NCI-H345 treated with DMSO at 0.1 percent for 48 hours (cell line): ENCODE results near the gene PRKAR1B.
"Not testable (repeated sequence)": the region's sequence is repeated elsewhere in the genome, so short reads cannot be mapped to it uniquely, and the experiment has no call there.

Experiments
- DNase-seq: peaks from one replicate; lab custom pipeline; 2025; ENCODE audit not compliant: unreplicated experiment; lab: John Stamatoyannopoulos, UW

PRKAR1B gene

GRCh38 chr7:672891-673290 lies 54.2 kb downstream of the PRKAR1B start:
- DNase-seq: no peak

DNA sequence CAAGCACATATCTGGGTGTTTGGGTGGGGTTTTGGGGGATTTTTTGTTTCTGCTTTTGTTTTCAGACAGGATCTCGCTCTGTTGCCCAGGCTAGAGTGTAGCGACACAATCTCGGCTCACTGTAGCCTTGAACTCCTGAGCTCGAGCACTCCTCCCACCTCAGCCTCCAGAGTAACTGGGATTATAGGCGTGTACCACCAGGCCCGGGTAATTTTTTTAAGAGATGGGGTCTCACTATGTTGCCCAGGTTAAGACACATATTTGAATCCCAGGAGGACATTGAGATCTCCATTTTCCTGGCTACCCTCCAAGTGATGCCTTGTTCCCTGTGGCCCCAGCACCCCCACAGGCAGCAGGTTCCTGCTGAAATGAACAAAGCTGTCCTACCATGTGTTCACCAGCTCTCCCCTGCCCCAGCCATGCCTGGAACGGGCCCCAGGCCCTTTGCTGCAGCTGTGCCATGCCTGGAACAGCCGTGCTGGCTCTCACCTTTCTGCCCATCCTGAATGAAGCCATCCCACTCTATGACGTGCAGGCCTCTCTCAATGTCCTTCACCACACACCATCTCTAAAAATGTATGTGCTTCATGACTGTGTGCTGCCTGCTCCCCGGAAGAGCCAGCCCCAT lies 55.6 kb downstream of the PRKAR1B start:
- no peak for DNase-seq

DNA sequence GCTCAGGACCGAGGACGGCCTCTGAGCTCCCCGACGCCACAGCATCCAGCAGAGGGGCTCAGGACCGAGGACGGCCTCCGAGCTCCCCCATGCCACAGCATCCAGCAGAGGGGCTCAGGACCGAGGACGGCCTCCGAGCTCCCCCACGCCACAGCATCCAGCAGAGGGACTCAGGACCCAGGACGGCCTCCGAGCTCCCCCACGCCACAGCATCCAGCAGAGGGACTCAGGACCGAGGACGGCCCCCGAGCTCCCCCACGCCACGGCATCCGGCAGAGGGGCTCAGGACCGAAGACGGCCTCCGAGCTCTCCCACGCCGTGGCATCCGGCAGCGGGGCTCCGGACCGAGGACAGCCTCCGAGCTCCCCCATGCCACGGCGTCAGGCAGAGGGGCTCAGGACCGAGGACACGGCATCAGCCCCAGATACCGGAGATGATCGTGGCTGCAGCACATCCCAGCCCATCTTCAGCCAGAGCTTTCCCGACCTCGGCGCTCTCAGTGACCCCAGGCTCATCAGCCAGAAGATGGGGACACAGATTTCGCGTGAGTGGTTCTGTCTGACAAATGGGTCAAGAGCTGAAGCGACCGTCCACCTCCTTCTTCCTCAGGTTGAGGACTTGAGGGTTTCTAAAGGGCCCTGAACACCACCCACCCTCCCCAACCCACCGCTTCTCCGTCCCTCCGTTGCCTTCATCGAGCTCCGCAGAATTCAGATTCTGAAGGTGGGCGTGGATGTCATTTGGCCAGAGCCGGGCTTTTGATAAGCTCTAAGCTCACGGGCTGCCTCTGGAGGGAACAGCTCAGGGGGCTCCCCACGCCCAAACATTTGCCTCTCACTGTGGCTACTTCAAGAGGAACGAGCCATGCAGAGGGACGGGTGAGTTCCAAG lies 56.3 kb downstream of the PRKAR1B start:
- no peak for DNase-seq

DNA sequence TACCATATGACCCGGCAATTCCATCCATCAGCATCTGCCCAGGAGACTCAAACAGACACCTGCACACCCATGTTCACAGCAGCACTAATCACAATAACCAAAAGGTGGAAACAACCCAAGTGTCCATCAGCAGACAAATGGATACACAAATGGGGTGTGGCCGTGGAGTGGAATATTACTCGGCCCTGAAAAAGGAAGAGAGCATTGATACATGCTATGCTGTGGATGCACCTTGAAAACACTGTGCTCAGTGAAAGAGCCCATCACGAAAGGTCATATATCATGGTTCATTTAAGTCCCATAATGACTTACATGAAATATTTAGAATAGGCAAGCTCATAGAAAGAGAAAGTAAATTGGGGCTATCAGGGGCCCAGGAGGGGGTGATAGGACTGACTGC lies 58.1 kb downstream of the PRKAR1B start:
- no peak for DNase-seq

- DNase-seq: no peak
These were observed 58.7 kb downstream of the PRKAR1B start for GRCh38 chr7:668139-668931.

- DNase-seq: no peak
These were observed 60.4 kb downstream of the PRKAR1B start for GRCh38 chr7:666454-667292.

- no peak for DNase-seq
These were observed 61.2 kb downstream of the PRKAR1B start for GRCh38 chr7:665736-666453.

- no peak for DNase-seq
These were observed 61.9 kb downstream of the PRKAR1B start for GRCh38 chr7:664997-665735.

- DNase-seq: no peak
These were observed 62.7 kb downstream of the PRKAR1B start for GRCh38 chr7:664402-664775.

DNA sequence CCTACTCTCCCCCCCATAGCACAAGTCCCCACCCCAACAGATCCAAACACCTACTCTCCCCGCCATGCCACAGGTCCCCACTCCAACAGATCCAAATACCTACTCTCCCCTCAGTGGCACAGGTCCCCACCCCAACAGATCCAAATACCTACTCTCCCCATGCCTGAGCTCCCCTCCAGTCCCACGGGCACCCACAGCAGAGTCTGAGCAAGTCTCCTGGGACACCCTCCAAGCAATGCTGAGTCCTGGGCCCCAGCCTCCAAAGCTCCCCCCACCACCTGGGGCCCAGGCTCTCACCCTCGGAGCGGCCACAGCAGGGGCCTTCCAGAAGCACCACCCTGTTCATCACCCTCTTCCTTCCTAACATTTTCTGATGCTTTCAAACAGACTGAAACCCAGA lies 64.5 kb downstream of the PRKAR1B start:
- no peak for DNase-seq

- no peak for DNase-seq
These were observed 67.1 kb downstream of the PRKAR1B start for GRCh38 chr7:659996-660395.

- no peak for DNase-seq
These were observed 67.7 kb downstream of the PRKAR1B start for GRCh38 chr7:659306-659847.

DNA sequence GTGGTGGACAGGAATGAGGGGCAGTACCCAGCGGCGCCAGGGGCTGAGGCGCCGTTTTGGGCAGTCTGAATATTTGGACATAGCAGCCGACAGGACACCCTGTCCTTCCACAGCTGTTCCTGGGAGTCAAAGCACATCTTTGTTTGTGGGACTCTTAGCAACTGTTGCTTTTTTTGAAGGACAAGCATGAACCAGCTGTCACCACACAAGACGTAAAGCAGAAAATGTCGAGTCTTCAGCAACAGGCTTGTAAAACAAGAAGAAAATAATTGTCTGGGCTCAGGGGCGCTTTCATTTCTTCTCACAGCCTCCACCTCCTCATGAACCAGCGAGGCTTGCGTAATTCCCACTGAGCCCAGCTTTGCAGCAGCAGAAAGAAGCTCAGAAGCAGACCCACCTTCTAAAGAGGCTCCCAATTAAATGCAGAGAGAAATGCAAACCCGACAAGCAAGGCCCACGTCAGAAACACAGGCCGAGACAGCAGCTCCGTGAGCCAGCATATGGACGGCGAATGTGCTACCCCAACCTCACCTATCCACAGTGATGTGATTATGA lies 69.4 kb downstream of the PRKAR1B start:
- DNase-seq: no peak

- DNase-seq: not testable (repeated sequence)
These were observed 70.1 kb downstream of the PRKAR1B start for GRCh38 chr7:657010-657409.

DNA sequence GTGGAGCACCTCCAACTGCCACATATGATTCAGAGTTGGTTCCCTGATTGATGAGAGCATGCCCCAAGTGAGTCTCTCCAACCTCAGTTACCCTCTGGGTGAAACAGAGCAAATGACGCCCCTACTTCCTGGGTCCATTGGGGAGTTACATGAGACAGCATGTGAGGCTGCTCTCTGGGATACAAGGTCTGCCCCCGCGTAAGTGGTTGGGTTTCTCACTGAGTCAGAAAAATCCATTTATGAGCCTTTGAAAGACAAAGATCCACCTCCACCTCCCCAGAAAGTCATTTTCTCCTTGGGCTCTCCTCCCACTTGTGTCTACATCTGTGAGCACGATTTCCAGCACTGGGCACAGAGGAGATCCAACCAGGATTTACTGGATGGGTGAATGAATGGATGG lies 71.3 kb downstream of the PRKAR1B start:
- DNase-seq: no peak

DNA sequence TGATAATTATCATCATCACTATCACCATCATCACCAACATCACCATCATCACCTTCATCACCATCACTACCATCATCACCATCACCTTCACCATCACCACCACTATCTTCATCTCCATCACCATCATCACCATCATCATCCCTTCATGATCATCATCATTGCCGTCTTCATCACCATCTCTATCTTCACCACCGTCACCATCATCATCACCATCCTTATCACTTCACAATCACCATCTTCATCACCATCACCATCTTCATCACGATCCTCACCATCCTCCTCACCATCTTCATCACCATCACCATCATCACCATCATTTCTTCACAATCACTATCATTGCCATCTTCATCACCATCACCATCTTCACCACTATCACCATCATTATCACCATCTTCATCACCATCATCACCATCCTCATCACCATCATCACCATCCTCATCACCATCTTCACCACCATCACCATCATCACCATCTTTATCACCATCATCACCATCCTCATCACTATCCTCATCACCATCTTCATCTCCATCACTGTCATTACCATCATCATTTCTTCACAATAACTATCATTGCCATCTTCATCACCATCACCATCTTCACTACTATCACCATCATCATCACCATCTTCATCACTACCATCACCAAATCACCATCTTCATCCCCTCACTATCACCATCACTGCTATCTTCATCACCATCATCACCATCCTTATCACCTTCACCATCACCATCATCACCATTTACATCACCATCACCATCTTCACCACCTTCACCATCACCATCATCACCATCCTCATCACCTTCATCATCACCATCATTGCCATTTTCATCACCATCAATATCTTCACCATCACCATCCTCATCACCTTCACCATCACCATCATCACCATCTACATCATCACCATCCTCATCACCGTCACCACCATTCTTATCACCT lies 73.0 kb downstream of the PRKAR1B start:
- DNase-seq: no peak

GRCh38 chr7:652881-653280 lies 74.2 kb downstream of the PRKAR1B start:
- DNase-seq: no peak

GRCh38 chr7:652167-652566 lies 74.9 kb downstream of the PRKAR1B start:
- not testable (repeated sequence) for DNase-seq
